Measurements from ENCODE around the gene AANAT.

The AANAT gene

DNA sequence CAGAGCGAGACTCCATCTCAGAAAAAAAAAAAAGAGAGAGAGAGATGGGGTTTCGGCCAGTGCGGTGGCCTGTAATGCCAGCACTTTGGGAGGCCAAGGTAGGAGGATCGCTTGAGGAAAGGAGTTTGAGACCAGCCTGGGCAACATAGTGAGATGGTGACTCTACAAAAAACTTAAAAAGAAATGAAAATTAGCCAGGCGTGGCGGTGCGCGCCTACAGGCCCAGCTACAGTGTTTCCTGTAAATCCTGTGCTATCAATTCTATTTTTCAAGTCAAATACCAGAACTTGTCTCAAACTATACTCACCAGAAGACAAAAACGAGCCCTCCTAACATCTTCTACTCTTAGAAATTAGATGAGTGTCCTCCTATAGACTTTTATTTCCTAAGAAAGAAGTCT, 33.7 kb upstream of the AANAT start:
- DNase-seq (ENCODE audit: low read depth) = no peak
- TF ChIP-seq, protein P1, sequence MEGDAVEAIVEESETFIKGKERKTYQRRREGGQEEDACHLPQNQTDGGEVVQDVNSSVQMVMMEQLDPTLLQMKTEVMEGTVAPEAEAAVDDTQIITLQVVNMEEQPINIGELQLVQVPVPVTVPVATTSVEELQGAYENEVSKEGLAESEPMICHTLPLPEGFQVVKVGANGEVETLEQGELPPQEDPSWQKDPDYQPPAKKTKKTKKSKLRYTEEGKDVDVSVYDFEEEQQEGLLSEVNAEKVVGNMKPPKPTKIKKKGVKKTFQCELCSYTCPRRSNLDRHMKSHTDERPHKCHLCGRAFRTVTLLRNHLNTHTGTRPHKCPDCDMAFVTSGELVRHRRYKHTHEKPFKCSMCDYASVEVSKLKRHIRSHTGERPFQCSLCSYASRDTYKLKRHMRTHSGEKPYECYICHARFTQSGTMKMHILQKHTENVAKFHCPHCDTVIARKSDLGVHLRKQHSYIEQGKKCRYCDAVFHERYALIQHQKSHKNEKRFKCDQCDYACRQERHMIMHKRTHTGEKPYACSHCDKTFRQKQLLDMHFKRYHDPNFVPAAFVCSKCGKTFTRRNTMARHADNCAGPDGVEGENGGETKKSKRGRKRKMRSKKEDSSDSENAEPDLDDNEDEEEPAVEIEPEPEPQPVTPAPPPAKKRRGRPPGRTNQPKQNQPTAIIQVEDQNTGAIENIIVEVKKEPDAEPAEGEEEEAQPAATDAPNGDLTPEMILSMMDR (IDR thresholded peaks at IDR 0.05; ENCODE audit: control insufficient read depth, insufficient read depth, low read depth, low read length, missing control alignments) = no peak
- no peak overlapping the region for H3K4me3 ChIP-seq (ENCODE audit: control insufficient read depth, low read depth, low read length)

DNA sequence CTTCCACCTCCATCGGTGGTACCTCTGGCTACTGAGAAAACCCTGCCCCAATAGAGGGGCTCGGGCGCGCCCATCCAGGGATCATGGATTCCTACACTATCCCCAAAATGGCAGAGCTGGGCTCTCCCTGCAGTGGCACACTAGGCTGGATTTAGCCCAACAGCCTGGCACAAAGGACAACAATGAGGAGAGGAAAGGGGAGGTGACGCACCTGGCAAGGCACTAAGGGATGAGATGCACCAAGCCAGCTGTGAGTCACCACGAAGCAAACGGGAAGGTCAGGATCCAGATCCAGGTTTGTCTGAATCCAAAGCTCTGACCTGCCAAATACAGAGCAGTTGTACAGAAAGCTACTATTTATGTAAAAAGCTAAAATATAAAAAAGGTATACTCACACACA, 32.5 kb upstream of the AANAT start:
- TF ChIP-seq, protein P1 (IDR thresholded peaks at IDR 0.05; ENCODE audit: control insufficient read depth, insufficient read depth, low read depth, low read length, missing control alignments) = no peak
- no peak overlapping the region for H3K4me3 ChIP-seq (ENCODE audit: control insufficient read depth, low read depth, low read length)
- no peak for DNase-seq (ENCODE audit: low read depth)

DNA sequence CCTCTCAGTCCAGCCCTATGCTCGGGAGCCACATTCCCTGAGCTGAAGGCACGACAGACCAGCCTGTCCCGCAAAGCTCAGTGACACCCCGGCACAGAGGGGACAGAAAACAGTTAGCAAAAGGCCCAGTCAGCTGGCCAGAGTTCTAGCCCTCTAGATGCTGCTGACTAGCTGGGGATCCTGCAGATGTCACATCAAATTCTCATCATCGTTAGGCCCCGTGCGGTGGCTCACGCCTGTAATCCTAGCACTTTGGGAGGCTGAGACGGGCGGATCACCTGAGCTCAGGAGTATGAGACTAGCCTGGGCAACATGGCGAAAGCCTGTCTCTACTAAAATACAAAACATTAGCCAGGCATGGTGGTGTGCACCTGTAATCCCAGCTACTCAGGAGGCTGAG, 31.7 kb upstream of the AANAT start:
- TF ChIP-seq, protein P1 (IDR thresholded peaks at IDR 0.05; ENCODE audit: control insufficient read depth, insufficient read depth, low read depth, low read length, missing control alignments) = no peak
- no peak for DNase-seq (ENCODE audit: low read depth)
- H3K4me3 ChIP-seq (ENCODE audit: control insufficient read depth, low read depth, low read length) = no peak overlapping the region

DNA sequence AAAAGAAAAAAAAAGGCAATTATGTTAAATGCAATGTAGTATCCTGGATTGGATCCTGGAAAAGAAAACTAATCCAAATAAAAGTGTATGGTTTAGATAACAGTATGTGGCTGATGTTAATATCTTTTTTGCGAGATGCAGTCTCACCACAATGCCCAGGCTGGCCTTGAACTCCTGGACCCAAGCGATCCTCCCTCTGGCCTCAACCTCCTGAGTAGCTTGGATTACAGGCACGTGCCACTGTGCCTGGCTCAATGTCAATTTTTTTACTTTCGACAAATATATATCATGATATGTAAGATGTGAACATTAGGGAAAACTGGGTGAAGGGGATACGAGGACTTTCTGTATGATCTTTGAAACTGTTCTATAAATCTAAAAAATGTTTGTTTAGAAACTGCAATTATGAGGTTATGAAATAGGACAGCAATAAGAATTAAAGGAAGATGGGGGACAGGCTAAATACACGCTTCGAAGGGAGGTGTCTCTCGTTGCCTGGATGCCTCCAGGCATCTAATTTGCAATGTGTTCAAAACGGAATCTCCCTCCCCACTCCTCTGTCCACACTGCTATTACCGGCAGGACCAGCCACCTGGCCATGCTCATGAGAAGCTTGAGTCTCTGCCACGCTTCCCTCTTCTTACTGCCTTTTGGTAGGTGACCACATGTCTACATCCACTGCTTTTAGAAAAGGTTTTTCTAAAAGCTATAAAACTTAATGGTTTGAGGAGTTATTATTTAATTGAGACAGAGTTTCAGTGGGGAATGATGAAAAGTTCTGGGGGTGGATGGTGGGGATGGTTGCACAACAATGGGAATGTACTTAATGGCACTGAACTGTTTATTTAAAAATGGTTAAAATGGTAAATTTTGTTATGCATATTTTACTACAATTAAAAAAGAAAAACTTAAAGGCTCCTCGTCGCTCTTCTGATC, 29.7 kb upstream of the AANAT start:
- no peak for DNase-seq (ENCODE audit: low read depth)
- H3K4me3 ChIP-seq (ENCODE audit: control insufficient read depth, low read depth, low read length) = no peak overlapping the region
- TF ChIP-seq, protein P1 (IDR thresholded peaks at IDR 0.05; ENCODE audit: control insufficient read depth, insufficient read depth, low read depth, low read length, missing control alignments) = no peak

DNA sequence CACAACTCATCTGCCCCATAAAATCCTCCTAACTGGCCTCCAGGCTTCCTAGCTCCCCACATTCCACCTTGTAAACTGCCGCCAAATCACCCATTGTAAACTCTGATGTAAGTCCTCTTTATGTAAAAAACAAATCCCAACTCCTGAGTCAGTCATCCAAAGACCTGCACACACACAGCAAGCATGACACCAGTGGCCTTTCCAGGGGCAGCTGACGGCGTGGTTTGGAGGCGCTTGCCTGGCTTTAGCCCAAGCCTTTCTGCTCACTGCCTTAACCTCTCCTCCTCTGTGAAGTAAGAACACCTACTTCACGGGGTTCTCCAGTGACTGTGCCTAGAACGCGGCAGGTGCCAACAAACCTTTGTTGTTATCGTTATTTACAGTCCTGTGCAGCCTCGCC, 28.5 kb upstream of the AANAT start:
- DNase-seq (ENCODE audit: low read depth) = no peak
- TF ChIP-seq, protein P1 (IDR thresholded peaks at IDR 0.05; ENCODE audit: control insufficient read depth, insufficient read depth, low read depth, low read length, missing control alignments) = no peak
- no peak overlapping the region for H3K4me3 ChIP-seq (ENCODE audit: control insufficient read depth, low read depth, low read length)

DNA sequence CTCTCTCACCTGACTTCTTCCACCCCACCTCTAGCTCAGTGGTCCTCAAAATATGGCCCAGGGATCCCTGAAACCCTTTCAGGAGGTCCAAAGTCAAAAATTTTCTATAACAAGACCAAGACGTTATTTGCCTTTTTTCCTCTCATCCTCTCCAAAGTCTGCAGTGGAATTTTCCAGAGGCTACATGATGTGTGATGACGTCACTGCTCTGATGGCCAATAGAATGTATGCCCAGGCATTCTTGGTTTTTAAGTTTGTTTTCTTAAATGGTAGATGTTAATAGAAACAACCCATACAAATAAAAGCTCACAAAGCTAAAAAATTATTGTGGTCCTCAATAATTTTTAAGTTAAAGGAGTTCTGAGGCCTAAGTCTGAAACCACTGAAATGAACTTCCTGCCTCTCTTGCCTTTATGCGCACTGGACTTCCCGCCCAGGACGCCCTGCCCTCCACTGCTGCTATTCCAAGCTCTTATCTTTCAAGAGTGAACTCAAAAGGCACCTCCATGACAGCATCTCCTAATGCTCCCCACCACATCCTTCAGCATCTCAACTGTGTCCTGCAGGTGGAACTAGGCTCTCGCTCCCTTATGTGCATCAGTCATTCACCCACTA, 28.0 kb upstream of the AANAT start:
- H3K4me3 ChIP-seq (ENCODE audit: control insufficient read depth, low read depth, low read length) = no peak overlapping the region
- DNase-seq (ENCODE audit: low read depth) = no peak
- TF ChIP-seq, protein P1 (IDR thresholded peaks at IDR 0.05; ENCODE audit: control insufficient read depth, insufficient read depth, low read depth, low read length, missing control alignments) = no peak
